Medulla oblongata (tissue), 1 donor: Measurements from ENCODE around the gene SLC24A3.
A peak's percentile ranks its signal among the peaks of the same experiment; 100 is the strongest.

Experiments used
- DNase-seq: peaks from one replicate; pipeline ENCODE4 v3.0.0-alpha.2; 2015; ENCODE audit errors: extremely low spot score

The SLC24A3 gene

DNA sequence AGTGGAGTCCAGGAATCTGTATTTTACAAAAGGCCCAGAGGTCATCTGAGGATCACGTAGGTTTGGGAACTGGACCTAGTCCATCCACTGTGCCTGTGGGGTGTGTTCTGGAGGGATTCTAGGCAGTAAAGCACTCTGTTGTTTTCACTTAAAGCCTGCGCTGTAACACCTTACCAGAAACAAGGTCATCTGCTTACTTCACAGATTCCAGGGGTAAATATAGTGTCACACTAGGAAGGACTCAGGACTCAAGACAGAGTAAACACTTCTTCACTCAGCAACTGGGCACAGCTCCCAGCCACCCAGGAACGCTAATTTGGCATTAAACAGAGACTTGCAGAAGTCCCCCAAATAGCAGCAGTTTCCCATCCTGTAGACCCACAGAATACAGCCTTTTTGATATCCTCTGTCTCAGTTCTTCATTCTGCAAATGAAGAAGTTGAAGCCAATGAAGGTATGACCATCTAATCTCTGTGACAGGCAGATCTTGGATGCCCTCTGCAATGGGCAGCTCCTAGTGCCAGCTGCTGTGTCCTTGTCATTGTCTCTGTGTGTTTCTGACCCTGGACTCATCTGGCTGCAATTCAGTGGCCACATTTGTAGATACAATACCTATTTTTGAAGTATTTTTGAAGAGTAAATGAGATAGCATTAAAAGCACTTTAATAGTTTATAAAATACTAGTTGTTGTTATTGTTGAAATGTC lies 129.1 kb downstream of the SLC24A3 start:
- DNase-seq = no peak

DNA sequence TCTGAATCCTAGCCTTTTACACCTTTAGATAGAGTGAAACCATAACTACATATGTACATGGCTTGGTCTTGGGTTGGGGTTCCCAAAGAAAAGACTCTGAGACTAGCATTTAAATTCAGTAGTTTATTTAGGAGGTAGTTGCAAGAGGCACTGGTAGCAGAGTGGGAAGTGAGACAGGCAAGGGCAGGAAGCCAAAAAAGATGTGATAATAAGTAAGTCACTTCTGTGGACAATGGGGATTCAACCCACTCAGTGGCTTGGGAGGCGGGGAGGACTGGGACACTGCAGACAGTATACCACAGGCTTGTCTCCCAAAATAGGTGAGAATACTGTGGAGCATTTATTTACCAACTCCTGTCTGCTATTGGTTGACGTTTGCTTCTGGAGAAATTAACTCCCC lies 131.9 kb downstream of the SLC24A3 start:
- no peak for DNase-seq

DNA sequence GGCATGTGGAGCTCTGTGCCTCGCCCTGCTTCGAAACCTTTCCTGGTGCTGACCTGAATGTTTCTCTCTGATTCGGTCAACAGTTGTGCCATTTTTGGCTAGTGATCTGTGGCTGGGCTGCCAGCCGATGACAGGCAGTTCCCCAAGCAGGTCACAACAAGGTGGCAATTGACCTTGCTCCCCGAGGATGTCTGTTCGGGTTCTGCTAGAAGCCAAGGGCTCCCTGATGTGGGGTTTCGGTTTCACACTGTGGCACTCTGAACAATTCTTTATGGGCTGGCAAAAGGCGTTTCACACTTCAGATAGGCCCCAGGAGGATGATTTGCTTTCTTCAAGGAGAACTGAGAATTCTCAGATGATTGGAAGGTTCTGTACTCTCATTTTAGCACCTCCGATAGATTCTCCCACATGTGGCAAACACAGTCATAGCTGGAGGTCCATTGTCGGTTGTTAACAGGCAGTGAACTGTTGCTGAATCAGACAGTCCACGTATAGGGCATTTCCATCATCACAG lies 135.6 kb downstream of the SLC24A3 start:
- DNase-seq = no peak

DNA sequence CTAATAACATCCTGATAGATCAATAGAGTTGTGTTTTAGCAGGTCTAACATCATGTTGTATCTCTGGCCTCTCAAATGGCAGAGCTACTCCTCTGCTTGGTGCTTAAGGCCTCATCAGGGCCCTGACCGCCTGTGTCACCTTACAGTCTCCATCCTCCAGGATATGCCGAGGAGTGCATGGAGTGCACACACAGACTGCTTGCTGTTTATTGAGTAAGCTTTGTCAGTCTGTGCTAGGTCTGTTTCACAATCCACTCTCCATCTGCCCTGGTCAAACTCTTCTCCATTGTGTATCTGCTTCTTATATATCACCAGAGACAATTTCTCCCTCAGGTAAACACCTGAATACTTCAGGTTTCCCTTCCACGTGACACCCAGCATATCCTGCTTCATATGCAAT lies 136.1 kb downstream of the SLC24A3 start:
- DNase-seq = no peak

DNA sequence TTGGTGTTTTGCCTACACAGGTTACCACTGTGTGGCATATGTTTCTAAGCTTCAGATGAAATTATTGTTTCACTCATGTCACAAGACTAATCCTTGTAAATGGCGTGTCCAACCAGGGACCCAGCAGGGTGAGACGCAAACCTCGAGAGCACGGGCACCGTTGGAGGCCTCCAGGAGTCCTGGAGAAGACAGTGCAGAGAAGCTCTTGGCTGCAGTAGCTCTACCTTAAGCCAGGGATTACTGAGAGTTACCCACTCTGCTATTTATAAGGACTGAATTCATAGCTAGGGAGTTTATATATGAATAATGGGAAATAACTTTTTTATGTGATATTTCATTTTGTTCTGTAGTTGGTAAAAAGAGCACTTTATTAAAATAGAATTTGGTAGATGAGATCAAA lies 137.4 kb downstream of the SLC24A3 start:
- DNase-seq = no peak

DNA sequence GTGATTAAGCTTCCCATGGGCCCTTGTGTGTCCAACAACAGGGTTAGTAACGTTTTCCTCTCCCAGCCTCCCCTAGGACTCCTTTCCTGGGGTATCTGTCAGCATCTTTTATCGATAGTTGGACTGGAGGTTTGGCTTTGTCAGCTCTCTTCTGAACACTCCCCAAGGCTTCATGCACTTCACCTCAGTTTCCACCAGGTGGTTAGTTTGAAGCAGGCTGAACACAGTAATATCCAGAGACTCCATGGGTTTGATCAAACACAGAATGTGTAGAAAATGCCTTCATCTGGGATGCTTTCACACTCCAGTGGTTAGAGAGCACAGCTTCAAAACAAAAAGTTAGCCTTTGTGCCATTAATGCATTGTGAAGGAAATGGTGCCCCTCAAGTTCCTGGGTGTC lies 139.1 kb downstream of the SLC24A3 start:
- DNase-seq = no peak

DNA sequence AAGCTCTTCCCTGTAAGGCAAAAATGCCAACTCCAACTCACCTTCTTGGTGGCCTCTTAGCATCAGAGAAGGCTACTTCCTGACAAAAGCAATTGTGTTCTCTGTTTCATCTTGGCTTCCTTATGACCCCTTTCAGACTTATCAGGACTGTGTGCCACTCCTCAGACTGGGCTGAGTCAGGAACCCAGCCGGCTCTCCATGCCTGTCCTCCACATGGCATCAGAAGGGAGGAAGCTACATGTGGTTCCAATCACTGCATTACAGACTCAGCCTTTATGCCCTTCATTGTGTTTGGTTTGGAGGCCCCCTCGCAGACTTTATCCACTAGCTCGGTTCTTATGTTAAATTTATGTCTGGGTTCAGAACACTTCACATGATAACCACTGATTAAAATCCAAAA lies 142.5 kb downstream of the SLC24A3 start:
- no peak for DNase-seq

DNA sequence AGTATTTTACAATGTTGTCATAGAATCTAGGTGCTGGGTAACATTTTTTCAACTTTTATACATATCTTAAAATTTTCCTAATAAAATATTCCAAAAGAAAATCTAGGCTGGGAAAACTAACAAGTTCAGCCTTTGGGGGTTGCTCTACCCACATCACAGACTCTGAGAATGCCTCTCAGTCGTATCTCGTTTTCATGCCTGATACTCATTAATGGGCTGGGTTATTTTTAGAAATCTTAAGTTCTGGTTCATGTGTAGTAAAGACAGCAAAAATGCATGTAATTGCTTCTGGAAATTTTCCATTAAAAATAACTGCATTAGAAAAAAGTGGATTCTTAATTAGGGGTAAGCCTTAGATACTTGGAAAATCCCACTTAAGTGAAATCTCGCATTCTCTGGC lies 149.3 kb downstream of the SLC24A3 start:
- no peak for DNase-seq

DNA sequence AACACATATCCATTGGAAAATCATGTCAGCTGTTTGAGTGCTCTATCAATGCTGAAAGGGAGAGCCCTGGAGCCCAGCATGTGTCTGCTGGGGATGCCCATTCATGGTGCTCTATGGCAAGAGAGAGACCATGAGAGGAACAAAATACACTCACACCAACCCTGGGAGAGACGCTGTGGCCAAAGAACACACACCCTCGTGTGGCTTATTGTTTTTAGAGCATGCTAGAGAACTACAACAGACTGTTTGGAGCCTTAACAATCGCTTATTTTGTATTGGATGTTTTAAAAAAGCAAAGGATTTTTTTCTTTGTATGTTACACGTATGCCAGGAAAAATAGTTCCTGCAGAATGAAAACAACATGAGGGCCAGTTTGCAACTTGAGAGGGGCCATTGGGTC lies 151.0 kb downstream of the SLC24A3 start:
- no peak for DNase-seq

DNA sequence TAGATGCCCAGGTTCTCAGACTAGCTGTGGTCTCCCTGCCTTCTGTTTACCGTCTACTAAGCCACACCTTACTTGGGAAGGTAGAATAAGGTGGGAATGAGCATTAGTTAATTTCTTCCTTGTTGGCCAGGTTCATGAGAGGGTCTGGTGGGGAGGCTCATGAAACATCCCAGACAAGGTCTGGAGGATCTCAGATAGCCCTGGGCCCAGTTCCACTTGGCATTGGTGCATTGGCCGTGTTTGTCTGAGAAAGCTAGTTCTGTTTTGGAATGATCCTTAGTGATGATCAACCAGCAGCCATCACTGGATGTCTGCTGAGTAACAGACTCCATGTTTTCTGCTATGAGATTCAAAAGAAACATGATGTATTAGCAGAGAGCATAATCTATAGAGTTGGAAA lies 155.1 kb downstream of the SLC24A3 start:
- no peak for DNase-seq

DNA sequence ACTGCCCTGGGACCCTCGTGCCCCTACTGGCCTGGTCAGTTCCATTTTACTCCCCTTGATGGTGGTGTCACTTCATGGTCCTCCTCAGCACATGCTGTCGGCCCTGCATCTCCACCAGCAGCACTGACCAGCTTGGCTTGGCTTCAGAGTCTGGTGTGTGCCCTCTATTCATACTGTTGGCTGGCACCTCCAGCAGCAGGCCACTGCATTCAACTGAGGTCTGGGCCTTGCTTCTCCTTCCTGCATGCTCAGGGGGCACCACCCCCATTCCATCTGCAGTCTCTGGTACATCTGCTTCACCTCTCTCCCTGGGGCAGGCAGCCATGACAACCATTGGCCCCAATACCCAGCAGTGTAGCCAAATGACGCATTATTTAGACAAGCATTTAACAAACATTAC lies 155.9 kb downstream of the SLC24A3 start:
- DNase-seq = peak; percentile 40

DNA sequence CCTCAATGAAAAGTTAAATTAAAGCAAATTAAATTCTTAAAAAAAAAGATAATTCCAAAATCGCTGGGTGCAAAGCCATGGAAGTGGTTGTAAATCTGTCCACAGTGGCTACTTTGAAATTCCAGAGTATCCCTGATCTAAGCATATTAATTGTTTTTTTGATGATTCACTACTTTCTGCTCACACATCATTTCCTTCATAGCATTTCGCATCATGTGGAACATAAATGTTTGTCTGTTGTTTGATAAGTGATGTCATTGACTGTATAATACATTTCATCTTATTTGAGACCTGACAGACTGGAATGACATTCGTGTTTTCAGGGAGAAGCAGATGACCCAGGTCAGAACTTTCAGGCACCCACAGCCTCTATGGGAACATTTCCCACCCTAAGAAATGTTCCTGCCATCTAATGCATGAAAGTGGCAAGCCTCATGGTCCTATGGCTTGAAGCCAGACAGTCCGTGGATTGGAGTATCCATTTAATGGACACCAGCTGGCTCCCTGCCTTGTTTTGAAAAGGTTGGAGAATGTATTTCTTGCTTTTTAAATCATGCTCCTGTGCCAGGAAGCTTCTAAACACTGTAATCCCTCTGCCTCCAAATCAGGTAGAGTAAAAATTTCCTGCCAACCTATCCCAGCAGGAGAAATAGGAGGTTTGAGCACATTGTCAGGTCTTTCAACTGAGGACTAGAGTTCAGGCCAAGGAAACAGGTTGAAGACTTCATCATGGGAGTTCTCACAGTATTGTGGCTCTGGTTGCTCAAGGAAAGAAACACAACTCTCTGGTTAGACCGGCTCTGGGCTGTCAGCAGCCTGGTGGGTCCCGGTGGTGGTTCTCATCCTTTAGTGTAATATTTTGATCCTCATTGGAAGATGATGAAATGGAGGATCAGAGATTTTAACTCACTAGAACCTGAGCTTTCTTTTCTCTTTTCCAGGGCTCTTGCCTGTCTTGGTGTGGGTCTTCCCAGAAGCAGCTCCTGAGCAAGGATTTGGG lies 157.9 kb downstream of the SLC24A3 start:
- no peak for DNase-seq

DNA sequence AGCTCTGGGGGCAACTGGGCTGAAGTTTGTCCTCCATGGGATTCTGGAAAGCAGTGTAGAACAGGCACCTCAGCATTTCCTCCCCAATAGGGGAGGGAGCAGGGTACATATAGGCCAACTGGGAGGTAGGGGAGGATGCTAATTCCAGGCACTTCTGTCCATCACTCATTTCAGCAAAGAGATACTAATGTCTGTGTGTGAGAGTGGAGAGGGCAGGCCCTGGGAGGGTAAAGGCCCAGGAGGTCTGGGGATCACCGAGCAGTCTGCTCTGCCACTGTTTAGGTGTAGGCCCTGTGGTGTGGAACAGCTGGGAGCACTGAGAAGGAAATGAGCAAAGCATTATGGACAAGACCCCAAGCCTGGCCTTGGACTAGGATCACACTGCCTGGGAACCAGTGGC lies 158.7 kb downstream of the SLC24A3 start:
- DNase-seq = no peak

DNA sequence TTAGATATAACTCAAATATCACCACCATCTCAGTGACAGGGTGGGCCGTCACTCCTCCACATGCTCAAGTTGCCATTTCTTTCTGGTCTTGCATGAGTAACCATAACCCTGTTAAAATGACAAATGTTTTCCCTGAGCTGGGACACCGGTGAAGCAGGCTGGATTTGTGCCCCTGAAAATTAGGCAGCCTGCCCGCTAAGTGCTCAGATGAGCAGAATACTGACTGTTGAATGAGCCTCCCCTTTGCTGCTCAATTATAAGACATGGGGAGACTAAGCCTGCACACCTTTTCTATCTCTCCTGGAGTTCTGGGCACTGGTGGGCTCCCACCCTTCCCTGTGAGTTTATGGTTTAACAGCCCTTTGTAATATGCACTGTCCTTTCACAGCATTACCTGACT lies 161.8 kb downstream of the SLC24A3 start:
- no peak for DNase-seq

DNA sequence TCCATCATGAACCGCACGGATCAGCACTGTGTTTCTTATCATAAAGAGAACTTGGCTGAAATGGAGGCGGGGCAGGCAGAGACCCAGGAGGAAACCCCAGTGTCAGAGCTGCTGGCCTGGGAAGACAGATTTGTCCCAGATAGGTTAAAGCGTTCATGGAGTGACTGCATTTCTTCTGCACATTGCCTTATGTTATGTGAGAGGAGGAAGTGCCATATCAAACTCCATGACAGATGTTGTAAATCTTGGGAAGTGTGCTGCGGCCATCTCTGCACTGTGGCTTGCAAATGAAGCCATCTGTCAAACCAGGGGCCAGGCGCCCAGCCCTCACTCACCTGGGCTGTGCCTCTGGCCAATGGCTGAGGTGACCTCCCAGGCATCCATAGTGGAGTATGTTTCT lies 163.0 kb downstream of the SLC24A3 start:
- no peak for DNase-seq

DNA sequence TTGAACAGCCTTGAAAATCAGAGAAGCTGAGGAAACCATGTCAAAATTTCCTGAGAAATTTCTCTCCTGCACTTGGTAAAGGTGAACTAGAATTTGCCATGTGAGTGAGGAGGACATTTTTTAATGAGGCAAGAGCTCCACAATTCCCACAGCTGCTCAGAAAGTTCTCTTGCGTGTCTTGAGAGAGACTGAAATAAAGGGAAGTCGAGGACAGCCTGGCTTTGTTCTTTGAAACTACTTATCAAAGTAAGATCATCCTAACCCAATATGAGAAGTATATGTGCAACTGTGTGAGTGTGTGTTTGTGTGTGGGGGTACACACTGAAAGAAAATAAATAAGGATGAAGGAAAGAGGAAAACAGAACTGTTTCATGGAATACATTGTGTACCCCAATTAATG lies 163.4 kb downstream of the SLC24A3 start:
- no peak for DNase-seq

DNA sequence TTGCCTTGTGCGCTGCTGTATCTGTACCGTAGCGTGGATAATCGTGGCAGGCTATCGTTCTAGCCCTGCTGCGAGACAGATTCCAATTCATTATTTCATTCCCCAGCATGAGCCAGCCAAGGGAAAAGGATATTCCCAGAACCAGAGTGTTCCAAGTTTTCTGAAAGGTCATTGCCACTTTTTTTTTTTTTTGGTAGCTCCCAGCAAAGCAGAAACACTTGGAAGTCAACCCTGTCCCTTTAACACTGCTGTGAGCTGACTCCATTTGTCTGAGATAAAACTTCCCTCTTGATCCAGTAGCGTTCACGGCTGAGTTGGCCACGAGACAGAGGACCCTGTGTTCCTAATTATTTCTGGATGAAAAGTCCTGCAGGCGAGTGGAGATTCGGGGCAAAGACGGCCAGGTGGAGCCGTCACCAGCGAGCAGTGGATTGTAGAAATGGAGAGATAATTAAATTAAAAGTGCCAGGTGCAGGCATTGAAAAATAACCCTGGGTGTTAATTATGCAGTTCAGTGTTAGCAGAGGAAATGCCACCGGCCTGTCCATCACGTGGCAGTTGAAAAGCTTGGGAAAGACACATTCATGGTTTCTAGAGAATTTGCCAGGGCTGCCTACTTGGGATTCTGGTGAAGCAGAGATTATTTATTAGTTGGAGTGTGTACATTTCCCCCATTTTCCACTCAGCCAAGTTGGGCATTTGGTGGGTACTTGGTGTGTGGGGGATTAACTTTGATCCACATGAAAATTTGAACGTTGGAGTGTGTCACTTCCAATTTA lies 164.2 kb downstream of the SLC24A3 start:
- DNase-seq = peak; percentile 36

DNA sequence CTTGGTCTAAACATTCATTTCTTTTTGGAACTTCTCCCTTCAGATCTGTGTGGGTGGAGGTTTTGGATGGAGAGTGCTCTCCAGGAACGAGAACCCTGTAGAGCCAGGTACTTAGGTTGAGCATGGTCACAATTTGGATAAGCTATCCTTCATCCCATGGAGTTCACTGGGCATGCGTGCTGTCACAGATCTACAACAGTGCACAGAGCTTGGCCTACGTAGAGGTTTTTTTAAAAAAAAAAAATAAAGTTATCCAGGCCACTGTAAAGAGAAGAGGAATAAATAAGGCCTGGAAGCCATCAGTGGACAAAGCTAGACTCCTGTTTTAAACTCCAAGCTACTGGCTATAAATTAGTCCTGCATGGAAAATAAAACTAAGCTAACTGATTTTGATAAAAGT lies 165.6 kb downstream of the SLC24A3 start:
- DNase-seq = no peak

DNA sequence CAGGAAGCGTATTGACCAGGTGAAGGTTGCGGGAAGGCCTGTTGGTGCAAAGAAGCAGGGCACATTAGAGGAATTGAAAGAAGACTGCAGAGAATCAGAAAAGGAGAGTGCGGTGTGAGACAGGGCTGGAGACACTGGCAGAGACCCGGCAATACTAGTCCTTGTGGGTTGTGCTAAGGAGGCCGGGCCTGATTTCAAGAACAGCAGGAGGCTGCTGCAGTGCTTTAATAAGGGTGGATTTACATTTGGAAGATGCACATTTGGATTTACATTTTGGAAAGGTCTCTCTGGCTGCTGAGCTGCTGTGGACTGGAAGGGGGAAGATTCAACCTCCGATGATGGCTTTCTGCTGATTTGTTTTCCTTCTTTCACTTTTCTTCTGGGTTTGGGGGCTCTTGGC lies 167.8 kb downstream of the SLC24A3 start:
- no peak for DNase-seq

DNA sequence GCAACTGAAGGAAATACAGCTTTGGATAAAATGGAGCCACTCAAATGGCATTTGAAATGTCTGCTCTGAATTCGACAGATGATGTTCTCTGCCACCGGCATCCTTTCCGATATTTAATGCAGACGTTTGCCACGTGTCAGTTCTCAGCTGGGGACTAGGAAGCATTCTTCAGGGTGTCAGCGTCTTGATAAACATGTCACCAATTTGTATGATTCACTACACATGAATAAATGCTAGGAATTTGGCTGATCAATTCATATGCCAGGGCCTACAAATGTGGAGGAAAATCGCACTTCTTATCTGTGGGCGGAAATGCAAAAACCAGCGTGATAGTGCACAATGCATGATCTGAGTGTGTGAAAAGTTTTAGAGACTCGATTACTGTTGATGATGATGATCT lies 169.5 kb downstream of the SLC24A3 start:
- DNase-seq = no peak

DNA sequence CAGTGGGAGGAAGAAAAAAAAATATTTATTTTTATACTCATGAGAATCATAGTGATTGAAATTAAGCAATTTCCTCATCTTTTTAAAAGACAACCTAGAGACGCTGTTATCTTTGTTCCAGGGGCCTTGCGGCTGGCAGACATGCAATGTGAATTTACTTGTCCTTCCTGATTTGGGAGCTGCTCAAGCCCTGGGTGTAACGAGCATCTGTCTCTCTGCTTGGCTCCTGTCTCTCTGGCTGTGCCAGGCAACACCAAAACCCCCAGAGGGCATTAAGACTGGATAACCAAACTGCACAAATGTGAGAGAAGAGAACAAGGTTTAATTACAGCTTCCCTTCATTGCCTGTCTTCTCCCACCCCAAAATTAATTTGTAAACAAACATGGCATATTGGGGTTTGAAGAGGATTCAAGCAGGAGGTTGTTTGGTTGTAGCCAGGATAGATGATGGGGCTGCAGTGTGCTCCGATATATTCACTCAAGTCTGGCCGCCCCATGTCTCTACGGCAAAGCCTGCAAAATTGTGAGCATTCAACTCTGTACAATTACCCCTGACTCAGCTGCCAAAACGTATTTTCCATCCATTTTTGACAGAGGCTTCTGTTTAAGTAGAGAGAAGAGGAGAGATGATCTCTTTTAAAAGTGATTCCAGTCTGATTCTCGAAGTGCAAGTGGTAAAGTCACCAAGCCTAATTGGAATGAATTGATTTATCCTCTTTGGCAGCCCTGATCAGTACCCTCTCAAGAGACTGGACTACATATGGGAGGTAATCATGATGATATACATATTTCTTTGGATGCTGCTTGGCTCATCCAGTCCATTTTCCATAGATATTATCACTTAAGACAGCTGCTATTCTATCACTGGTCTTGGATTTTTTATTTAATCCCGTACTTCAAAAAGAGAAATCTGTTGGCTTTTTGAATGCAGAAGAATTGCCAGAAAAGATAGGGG lies 170.2 kb downstream of the SLC24A3 start:
- no peak for DNase-seq
